ENCODE data around the gene KIF14. TPM values are rescaled to one million over a fixed set of nuclear protein-coding genes. Genes with fewer than 3 reads are reported as not detected.
A peak's percentile ranks its signal among the peaks of the same experiment; 100 is the strongest.

KIF14 gene
- total RNA-seq, 5 donors from 2014 or later (not counting 1 experiment from before 2014, with no cell fraction given) = 0.03 to 0.33 (median 0.19) TPM

DNA sequence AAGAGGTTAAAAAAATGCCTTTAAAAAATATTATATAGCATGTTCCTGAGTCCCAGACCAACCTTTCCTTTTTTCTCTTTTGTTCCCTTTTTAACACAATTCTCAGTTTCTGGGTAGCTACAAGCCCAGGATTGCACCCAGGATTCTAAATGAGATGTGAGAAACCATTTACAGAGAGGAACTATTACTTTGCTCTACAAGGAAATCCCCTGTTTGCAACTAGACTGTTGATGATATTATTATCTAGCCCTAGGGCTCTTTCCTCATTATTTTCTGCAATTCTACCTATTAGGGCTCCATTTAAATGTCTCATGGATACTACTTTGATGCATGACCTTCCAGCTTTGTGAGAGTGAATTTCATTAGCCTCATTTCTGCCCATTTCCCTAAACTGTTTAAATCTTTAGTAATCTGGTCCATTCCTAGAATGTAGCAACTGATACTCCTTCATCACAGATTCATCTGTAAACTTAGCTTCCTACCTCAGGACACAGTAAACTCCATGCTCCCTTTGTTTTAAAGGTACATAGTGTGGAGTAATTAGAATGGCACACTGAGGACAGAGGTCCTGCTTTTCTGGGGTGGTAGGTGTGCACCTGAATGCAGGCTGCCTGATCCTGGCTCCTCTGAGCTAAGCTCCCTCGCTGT, 7.1 kb upstream of the KIF14 start:
- peaks cover 24 to 33% (median 31%) of the 10 kb centered on the region in 3 donors for H3K4me1 Mint-ChIP-seq
- H3K27me3 Mint-ChIP-seq = no peaks in the 10 kb centered on the region
- Histone ChIP-seq H3K27ac (ENCODE audit: low read length) (no peak overlapping the region), H3K4me3 (ENCODE audit: control insufficient read depth in 1 of 2, extremely low read depth in 1 of 2, low read length in 1 of 2) (no peak overlapping the region), H3K4me1 (ENCODE audit: control insufficient read depth in 1 of 2, extremely low read depth in 1 of 2, insufficient read depth in 2 of 2, low read length in 2 of 2) (peaks cover 6 to 10% of the 10 kb centered on the region in 2 experiments), H3K9me3 (no peaks in the 10 kb centered on the region), H3K36me3 (ENCODE audit: control insufficient read depth in 2 of 2, extremely low read depth in 1 of 2, insufficient read depth in 1 of 2, low read length in 1 of 2) (no peaks in the 10 kb centered on the region), H3K27me3 (replicated peaks in 1 of 2; ENCODE audit: control insufficient read depth in 2 of 2, extremely low read depth in 1 of 2, insufficient read depth in 2 of 2, low read length in 1 of 2) (no peaks in the 10 kb centered on the region)
- ATAC-seq (replicated peaks in 1 of 4) (no peak), DNase-seq (no peak)
- H3K9me3 Mint-ChIP-seq = no peaks in the 10 kb centered on the region
- no peaks in the 10 kb centered on the region for H3K36me3 Mint-ChIP-seq
- no CpG with 5 or more reads among the region's 1 CpG for WGBS (ENCODE audit: insufficient coverage)
- ChIA-PET CTCF (interaction anchor here in 1 of 2 donors (0.6 to 1.1 kb wide), 4 partner anchors 97 to 182 kb away, joined by 3 to 5 read pairs (median 3); no protein-coding TSS in a partner anchor), POLR2A (no interaction called here)
- peak overlapping the region in 2 of 3 donors; percentile 17 to 35 for H3K4me3 Mint-ChIP-seq
- no peak overlapping the region for H3K27ac Mint-ChIP-seq

DNA sequence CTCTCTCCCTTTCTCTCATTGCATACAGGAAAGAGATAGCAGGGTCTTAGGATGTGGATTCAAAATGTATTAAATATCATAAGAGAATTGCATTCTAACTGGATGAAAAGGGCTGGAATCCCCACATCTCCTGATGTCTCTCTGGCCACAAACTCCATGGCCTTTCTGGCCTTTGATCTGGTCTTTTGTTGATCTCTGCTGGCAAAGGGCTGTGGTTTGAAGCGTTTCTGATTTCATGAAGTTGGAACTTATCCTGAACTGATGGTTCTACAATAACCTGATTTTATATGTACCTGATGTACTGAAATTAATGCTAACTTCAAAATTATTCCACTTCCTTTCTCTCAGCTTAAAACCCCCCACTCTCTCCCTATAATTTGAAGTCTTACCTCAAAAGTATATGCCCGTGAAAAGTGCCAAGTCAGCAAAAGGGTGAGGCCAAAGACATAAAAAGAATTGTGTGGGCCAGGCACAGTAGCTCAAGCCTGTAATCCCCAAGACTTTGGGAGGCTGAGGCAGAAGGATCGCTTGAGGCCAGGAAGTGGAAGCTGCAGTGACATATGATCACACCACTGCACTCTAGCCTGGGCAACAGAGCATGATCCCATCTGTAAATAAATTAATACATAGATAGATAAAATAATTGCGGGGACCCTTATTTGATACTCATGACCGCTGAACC, 6.4 kb upstream of the KIF14 start:
- no peak overlapping the region for H3K27ac Mint-ChIP-seq
- Histone ChIP-seq H3K27me3 (replicated peaks in 1 of 2; ENCODE audit: control insufficient read depth in 2 of 2, extremely low read depth in 1 of 2, insufficient read depth in 2 of 2, low read length in 1 of 2) (no peaks in the 10 kb centered on the region), H3K4me1 (ENCODE audit: control insufficient read depth in 1 of 2, extremely low read depth in 1 of 2, insufficient read depth in 2 of 2, low read length in 2 of 2) (peaks cover 6 to 15% of the 10 kb centered on the region in 2 experiments), H3K36me3 (ENCODE audit: control insufficient read depth in 2 of 2, extremely low read depth in 1 of 2, insufficient read depth in 1 of 2, low read length in 1 of 2) (no peaks in the 10 kb centered on the region), H3K9me3 (no peaks in the 10 kb centered on the region), H3K4me3 (ENCODE audit: control insufficient read depth in 1 of 2, extremely low read depth in 1 of 2, low read length in 1 of 2) (no peak overlapping the region), H3K27ac (ENCODE audit: low read length) (no peak overlapping the region)
- ATAC-seq (replicated peaks in 1 of 4) (no peak), DNase-seq (no peak)
- CTCF ChIA-PET = interaction anchor here in 1 of 2 donors (1.0 kb wide), 1 partner anchor 98 kb away, joined by 3 read pairs; no protein-coding TSS in a partner anchor
- no peaks in the 10 kb centered on the region for H3K27me3 Mint-ChIP-seq
- H3K36me3 Mint-ChIP-seq = no peaks in the 10 kb centered on the region
- POLR2A ChIA-PET = no interaction called here
- 70% methylated on average over 2 of the region's 5 CpGs for WGBS (ENCODE audit: insufficient coverage)
- peaks cover 24 to 33% (median 33%) of the 10 kb centered on the region in 3 donors for H3K4me1 Mint-ChIP-seq
- H3K9me3 Mint-ChIP-seq = no peaks in the 10 kb centered on the region
- no peak overlapping the region for H3K4me3 Mint-ChIP-seq

DNA sequence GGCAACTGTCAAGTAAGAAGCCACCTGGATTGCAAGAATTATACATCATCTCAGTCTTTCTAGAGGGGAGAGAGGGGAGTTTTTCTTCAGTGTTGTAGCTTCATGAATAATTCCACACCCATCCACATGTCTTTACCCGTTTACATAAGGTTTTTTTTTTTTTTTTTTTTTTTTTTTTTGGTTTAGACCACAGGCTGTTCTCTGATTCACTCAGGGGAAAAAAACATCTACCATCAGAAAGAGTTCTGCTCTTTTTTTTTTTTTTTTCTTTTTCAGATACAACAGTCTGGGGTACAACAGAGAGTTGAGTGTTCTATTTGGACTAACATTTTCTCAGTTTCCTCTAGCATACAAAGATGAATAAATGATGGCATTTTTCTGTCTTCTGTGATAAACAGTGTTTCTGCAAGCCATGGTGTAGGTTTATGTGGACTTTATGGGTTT, 4.9 kb upstream of the KIF14 start:
- H3K4me3 ChIP-seq (ENCODE audit: control insufficient read depth in 1 of 2, extremely low read depth in 1 of 2, low read length in 1 of 2) = no peak overlapping the region
- H3K27me3 ChIP-seq (replicated peaks in 1 of 2; ENCODE audit: control insufficient read depth in 2 of 2, extremely low read depth in 1 of 2, insufficient read depth in 2 of 2, low read length in 1 of 2) = peaks cover 0 to 2% of the 10 kb centered on the region in 2 experiments
- Mint-ChIP-seq H3K9me3 (no peaks in the 10 kb centered on the region), H3K36me3 (no peaks in the 10 kb centered on the region), H3K4me1 (peaks cover 33 to 42% (median 38%) of the 10 kb centered on the region in 3 donors), H3K27me3 (no peaks in the 10 kb centered on the region), H3K4me3 (no peak overlapping the region), H3K27ac (peak overlapping the region in 1 of 2 donors; percentile 2)
- no peak overlapping the region for H3K27ac ChIP-seq (ENCODE audit: low read length)
- DNase-seq (peak in 1 of 35 experiments; percentile 41), ATAC-seq (replicated peaks in 1 of 4) (peak in 1 of 4 experiments; percentile 13)
- no CpG with 5 or more reads among the region's 1 CpG for WGBS (ENCODE audit: insufficient coverage)
- ChIA-PET POLR2A (interaction anchor here in 1 of 2 donors (0.9 kb wide), 1 partner anchor 69 kb away, joined by 3 read pairs; no protein-coding TSS in a partner anchor), CTCF (interaction anchor here (0.5 to 1.6 kb wide), 7 partner anchors 18 to 390 kb away, joined by 3 to 8 read pairs (median 4); partner anchors contain the start of gene DDX59 (in 1 of the 2))
- H3K9me3 ChIP-seq = no peaks in the 10 kb centered on the region
- no peaks in the 10 kb centered on the region for H3K36me3 ChIP-seq (ENCODE audit: control insufficient read depth in 2 of 2, extremely low read depth in 1 of 2, insufficient read depth in 1 of 2, low read length in 1 of 2)
- H3K4me1 ChIP-seq (ENCODE audit: control insufficient read depth in 1 of 2, extremely low read depth in 1 of 2, insufficient read depth in 2 of 2, low read length in 2 of 2) = peaks cover 9 to 25% of the 10 kb centered on the region in 2 experiments

DNA sequence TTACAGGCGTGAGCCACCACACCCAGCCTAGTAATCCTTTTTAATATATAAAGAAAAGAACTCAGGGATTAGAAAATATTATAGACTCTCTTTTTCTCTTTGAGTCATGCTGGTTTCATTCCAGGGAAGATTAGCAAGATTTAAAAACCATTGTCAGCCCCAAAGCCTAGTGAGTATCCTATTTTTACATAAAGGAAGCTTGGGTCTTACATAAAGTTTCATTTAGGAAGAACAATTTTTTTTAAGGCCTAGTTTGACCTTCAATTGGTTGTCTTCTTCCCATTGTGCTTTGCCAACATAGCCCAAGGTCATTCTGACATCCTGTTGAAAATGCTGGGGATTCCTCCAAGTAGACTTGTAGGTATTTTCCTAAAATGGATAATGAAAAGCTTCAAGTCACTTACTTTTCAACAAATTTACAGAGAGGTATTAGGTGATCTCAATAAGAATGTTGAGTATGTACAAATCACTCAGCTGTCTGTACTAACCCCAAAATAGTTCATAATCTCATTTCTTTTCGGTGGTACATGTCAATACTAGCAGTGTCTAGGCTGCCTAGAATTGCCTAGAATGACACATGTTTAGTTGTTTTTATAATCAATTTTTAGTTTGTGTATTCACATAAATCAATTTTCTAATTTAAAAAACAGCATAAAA, 4.3 kb upstream of the KIF14 start:
- H3K4me3 Mint-ChIP-seq = no peak overlapping the region
- no peaks in the 10 kb centered on the region for H3K9me3 Mint-ChIP-seq
- ChIA-PET POLR2A (interaction anchor here in 1 of 2 donors (0.9 kb wide), 1 partner anchor 70 kb away, joined by 3 read pairs; no protein-coding TSS in a partner anchor), CTCF (interaction anchor here (0.5 to 1.6 kb wide), 7 partner anchors 18 to 391 kb away, joined by 3 to 8 read pairs (median 4); partner anchors contain the start of gene DDX59 (in 1 of the 2))
- H3K27ac Mint-ChIP-seq = peak overlapping the region in 1 of 2 donors; percentile 2
- no CpG with 5 or more reads among the region's 2 CpGs for WGBS (ENCODE audit: insufficient coverage)
- Histone ChIP-seq H3K27ac (ENCODE audit: low read length) (no peak overlapping the region), H3K4me3 (ENCODE audit: control insufficient read depth in 1 of 2, extremely low read depth in 1 of 2, low read length in 1 of 2) (no peak overlapping the region), H3K36me3 (ENCODE audit: control insufficient read depth in 2 of 2, extremely low read depth in 1 of 2, insufficient read depth in 1 of 2, low read length in 1 of 2) (no peaks in the 10 kb centered on the region), H3K27me3 (replicated peaks in 1 of 2; ENCODE audit: control insufficient read depth in 2 of 2, extremely low read depth in 1 of 2, insufficient read depth in 2 of 2, low read length in 1 of 2) (peaks cover 0 to 6% of the 10 kb centered on the region in 2 experiments), H3K4me1 (ENCODE audit: control insufficient read depth in 1 of 2, extremely low read depth in 1 of 2, insufficient read depth in 2 of 2, low read length in 2 of 2) (peaks cover 13 to 29% of the 10 kb centered on the region in 2 experiments), H3K9me3 (no peaks in the 10 kb centered on the region)
- DNase-seq (no peak), ATAC-seq (replicated peaks in 1 of 4) (no peak)
- H3K27me3 Mint-ChIP-seq = no peaks in the 10 kb centered on the region
- H3K4me1 Mint-ChIP-seq = peaks cover 36 to 46% (median 42%) of the 10 kb centered on the region in 3 donors
- H3K36me3 Mint-ChIP-seq = no peaks in the 10 kb centered on the region

DNA sequence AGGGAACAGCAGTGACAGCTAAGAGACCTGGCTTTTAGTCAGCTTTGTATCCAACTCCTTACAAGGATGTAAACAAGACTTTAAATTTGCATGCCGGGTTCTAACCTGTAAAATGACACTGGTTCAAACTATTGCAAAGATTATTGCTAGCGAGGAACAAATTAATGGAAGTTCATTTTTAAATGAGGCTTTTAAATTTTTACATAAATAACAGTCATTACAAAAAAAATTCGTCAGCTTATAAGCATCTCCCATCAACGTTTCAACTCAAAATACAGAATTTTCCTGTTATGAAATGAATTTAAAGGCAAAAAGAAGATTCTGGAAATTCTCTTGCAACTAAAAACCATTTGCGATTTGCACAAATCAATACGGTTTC, 668 bp downstream of the KIF14 start:
- ChIA-PET POLR2A (no interaction called here), CTCF (no interaction called here)
- H3K27me3 Mint-ChIP-seq = no peaks in the 10 kb centered on the region
- Histone ChIP-seq H3K27me3 (replicated peaks in 1 of 2; ENCODE audit: control insufficient read depth in 2 of 2, extremely low read depth in 1 of 2, insufficient read depth in 2 of 2, low read length in 1 of 2) (peaks cover 0 to 6% of the 10 kb centered on the region in 2 experiments), H3K4me1 (ENCODE audit: control insufficient read depth in 1 of 2, extremely low read depth in 1 of 2, insufficient read depth in 2 of 2, low read length in 2 of 2) (peaks cover 7 to 18% of the 10 kb centered on the region in 2 experiments), H3K27ac (ENCODE audit: low read length) (no peak overlapping the region), H3K4me3 (ENCODE audit: control insufficient read depth in 1 of 2, extremely low read depth in 1 of 2, low read length in 1 of 2) (peak overlapping the region; percentile 75 to 81), H3K36me3 (ENCODE audit: control insufficient read depth in 2 of 2, extremely low read depth in 1 of 2, insufficient read depth in 1 of 2, low read length in 1 of 2) (no peaks in the 10 kb centered on the region), H3K9me3 (no peaks in the 10 kb centered on the region)
- peak overlapping the region; percentile 94 to 96 (median 96) for H3K4me3 Mint-ChIP-seq
- H3K9me3 Mint-ChIP-seq = no peaks in the 10 kb centered on the region
- DNase-seq (no peak), ATAC-seq (replicated peaks in 1 of 4) (no peak)
- no peaks in the 10 kb centered on the region for H3K36me3 Mint-ChIP-seq
- WGBS (ENCODE audit: insufficient coverage) = no CpG with 5 or more reads among the region's 6 CpGs
- H3K4me1 Mint-ChIP-seq = peaks cover 17 to 22% (median 17%) of the 10 kb centered on the region in 3 donors
- no peak overlapping the region for H3K27ac Mint-ChIP-seq

DNA sequence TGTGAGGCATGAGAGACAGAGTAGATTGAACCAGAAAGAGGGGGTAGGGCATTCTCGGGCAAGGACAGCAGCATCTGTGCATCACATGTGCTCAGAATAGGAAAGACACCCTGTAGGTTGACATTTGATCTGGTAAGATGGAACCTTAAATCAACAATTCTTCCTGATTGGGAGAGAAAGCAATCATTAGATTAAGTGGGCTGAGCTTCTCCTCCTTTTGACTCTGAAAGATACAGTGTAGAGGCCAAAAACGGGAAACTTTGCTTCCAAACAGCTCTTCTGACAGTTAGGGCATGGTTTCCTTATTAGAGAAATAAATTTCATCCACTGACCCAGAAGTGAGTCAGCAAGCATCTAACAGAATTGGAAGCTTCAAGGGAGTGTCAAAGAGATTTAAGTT, 9.7 kb downstream of the KIF14 start:
- no peaks in the 10 kb centered on the region for H3K4me1 ChIP-seq (ENCODE audit: control insufficient read depth in 1 of 2, extremely low read depth in 1 of 2, insufficient read depth in 2 of 2, low read length in 2 of 2)
- Mint-ChIP-seq H3K36me3 (no peaks in the 10 kb centered on the region), H3K9me3 (no peaks in the 10 kb centered on the region), H3K27me3 (no peaks in the 10 kb centered on the region), H3K4me1 (no peaks in the 10 kb centered on the region), H3K4me3 (no peak overlapping the region), H3K27ac (no peak overlapping the region)
- DNase-seq (no peak), ATAC-seq (replicated peaks in 1 of 4) (no peak)
- WGBS (ENCODE audit: insufficient coverage) = 100% methylated on average over 1 of the region's 2 CpGs
- no peak overlapping the region for H3K27ac ChIP-seq (ENCODE audit: low read length)
- no peak overlapping the region for H3K4me3 ChIP-seq (ENCODE audit: control insufficient read depth in 1 of 2, extremely low read depth in 1 of 2, low read length in 1 of 2)
- no peaks in the 10 kb centered on the region for H3K9me3 ChIP-seq
- CTCF ChIA-PET = no interaction called here
- H3K36me3 ChIP-seq (ENCODE audit: control insufficient read depth in 2 of 2, extremely low read depth in 1 of 2, insufficient read depth in 1 of 2, low read length in 1 of 2) = no peaks in the 10 kb centered on the region
- no peaks in the 10 kb centered on the region for H3K27me3 ChIP-seq (replicated peaks in 1 of 2; ENCODE audit: control insufficient read depth in 2 of 2, extremely low read depth in 1 of 2, insufficient read depth in 2 of 2, low read length in 1 of 2)
- POLR2A ChIA-PET = no interaction called here
